Measurements from ENCODE around the gene CELF4. TPM values are rescaled to one million over a fixed set of nuclear protein-coding genes. Genes with fewer than 3 reads are reported as not detected.
"Not testable (repeated sequence)": the region's sequence is repeated elsewhere in the genome, so short reads cannot be mapped to it uniquely, and the experiment has no call there.

CELF4 gene
- total and polyA plus RNA-seq, 7 donors, result 0.60 to 5.0 (median 1.8) TPM; not detected in 1

- Histone ChIP-seq H3K4me3 (no peak overlapping the region), H3K4me1 (no peaks in the 10 kb centered on the region), H3K27me3 (peaks cover 0 to 7% (median 0%) of the 10 kb centered on the region in 3 donors), H3K36me3 (no peaks in the 10 kb centered on the region), H3K9me3 (no peaks in the 10 kb centered on the region), H3K27ac (no peak overlapping the region)
- 29 to 35% methylated on average over 19 of the region's 19 CpGs for WGBS, 2 donors
- intact Hi-C loops (cut with DNase I), result no loop called here
- DNase-seq, result no peak
- TF ChIP-seq EP300 (IDR thresholded peaks at IDR 0.05), result no peak
- no peak for TF ChIP-seq CTCF (IDR thresholded peaks at IDR 0.05)
- TF ChIP-seq POLR2AphosphoS5 (IDR thresholded peaks at IDR 0.05), result no peak
- no peak for TF ChIP-seq POLR2A (IDR thresholded peaks at IDR 0.05)
Measured at GRCh38 chr18:37361335-37362157, 204.1 kb downstream of the CELF4 start.

DNA sequence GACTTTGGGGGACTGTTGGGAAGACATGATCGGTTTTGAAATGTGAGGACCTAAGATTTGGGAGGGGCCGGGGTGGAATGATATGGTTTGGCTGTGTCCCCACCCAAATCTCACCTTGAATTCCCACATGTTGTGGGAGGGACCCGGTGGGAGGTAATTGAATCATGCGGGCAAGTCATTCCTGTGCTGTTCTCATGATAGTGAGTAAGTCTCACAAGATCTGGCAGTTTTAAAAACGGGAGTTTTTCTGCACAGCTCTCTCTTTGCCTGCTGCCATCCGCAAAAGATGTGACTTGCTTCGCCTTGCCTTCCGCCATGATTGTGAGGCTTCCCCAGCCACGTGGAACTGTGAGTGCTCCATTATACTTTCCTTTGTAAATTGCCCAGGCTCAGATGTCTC, 207.5 kb downstream of the CELF4 start:
- H3K36me3 ChIP-seq; H3K27ac ChIP-seq; H3K9me3 ChIP-seq; DNase-seq; H3K27me3 ChIP-seq; H3K4me1 ChIP-seq; intact Hi-C loops (cut with DNase I); H3K4me3 ChIP-seq: not testable (repeated sequence)
- WGBS, 2 donors, result 65 to 73% methylated on average over 9 of the region's 9 CpGs

GRCh38 chr18:37355772-37356171, 209.8 kb downstream of the CELF4 start:
- 77 to 88% methylated on average over 3 of the region's 3 CpGs for WGBS, 2 donors
- TF ChIP-seq POLR2A (IDR thresholded peaks at IDR 0.05) (no peak), POLR2AphosphoS5 (IDR thresholded peaks at IDR 0.05) (no peak), EP300 (IDR thresholded peaks at IDR 0.05) (no peak), CTCF (IDR thresholded peaks at IDR 0.05) (no peak)
- no peaks in the 10 kb centered on the region for H3K27me3 ChIP-seq

GRCh38 chr18:37351110-37351509, 214.5 kb downstream of the CELF4 start:
- intact Hi-C loops (cut with DNase I), result no loop called here
- H3K4me1 ChIP-seq, result no peaks in the 10 kb centered on the region
- H3K27me3 ChIP-seq, result no peaks in the 10 kb centered on the region
- no peaks in the 10 kb centered on the region for H3K9me3 ChIP-seq
- H3K36me3 ChIP-seq, result no peaks in the 10 kb centered on the region
- H3K27ac ChIP-seq, result no peak overlapping the region
- TF ChIP-seq EP300 (IDR thresholded peaks at IDR 0.05), result no peak
- no peak for TF ChIP-seq POLR2AphosphoS5 (IDR thresholded peaks at IDR 0.05)
- TF ChIP-seq POLR2A (IDR thresholded peaks at IDR 0.05), result no peak
- TF ChIP-seq CTCF (IDR thresholded peaks at IDR 0.05), result no peak
- DNase-seq, result no peak
- H3K4me3 ChIP-seq, result no peak overlapping the region
- WGBS, 2 donors, result 81 to 82% methylated on average over 9 of the region's 9 CpGs

More at GRCh38 chr18:37355772-37356171, 209.8 kb downstream of the CELF4 start:
- Histone ChIP-seq H3K9me3 (no peaks in the 10 kb centered on the region), H3K4me1 (no peaks in the 10 kb centered on the region), H3K4me3 (no peak overlapping the region), H3K36me3 (no peaks in the 10 kb centered on the region), H3K27ac (no peak overlapping the region)
- DNase-seq, result no peak
- intact Hi-C loops (cut with DNase I), result no loop called here

DNA sequence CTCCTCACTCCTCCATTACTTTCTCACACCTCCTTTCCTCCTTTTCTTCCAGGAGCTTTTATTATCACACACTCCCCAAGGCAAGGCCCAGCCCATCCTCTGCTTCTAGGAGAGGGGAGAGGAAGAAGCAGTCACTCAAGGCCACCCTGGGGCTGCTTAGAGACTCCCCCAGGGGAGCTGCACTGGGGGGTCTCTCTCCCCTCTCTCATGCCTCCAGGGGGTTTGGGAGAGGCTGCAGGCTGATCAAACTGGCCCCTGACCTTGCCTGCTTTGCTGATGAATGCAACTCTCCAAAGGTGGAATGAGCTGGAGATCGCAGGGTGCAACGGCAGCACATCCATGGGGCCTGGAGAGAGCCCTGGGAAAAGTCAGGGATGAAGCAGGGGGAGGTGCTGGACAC, 216.9 kb downstream of the CELF4 start:
- intact Hi-C loops (cut with DNase I), result no loop called here
- TF ChIP-seq CTCF (IDR thresholded peaks at IDR 0.05) (no peak), POLR2AphosphoS5 (IDR thresholded peaks at IDR 0.05) (no peak), POLR2A (IDR thresholded peaks at IDR 0.05) (no peak), EP300 (IDR thresholded peaks at IDR 0.05) (no peak)
- no peak for DNase-seq
- Histone ChIP-seq H3K27me3 (peaks cover 0 to 2% (median 1%) of the 10 kb centered on the region in 3 donors), H3K36me3 (no peaks in the 10 kb centered on the region), H3K4me1 (no peaks in the 10 kb centered on the region), H3K27ac (no peak overlapping the region), H3K9me3 (no peaks in the 10 kb centered on the region), H3K4me3 (no peak overlapping the region)
- 84% methylated on average over 2 of the region's 2 CpGs for WGBS, 2 donors
